ENCODE measurements around the gene KCNC2.

The KCNC2 gene

DNA sequence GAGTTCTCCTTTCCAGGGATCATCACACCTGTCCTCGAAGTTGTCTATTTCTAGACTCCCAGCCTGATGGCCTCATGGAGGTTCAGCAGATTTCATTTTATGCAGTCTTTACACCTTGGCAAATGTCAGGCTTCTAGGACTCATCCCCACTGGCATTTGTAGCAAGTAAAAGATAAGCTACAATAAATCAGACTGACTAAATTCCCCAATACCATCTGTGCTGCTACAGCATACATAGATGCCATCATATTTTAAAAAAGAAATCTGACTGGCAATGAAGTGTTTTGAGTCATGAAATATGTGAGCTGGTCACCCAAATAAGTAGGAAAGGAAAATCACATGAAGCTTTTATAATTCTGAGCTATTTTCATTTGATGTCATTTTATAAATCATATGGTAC lies 55.3 kb downstream of the KCNC2 start:
- H3K36me3 ChIP-seq (ENCODE audit: low read length), result no peaks in the 10 kb centered on the region
- TF ChIP-seq, protein P1, sequence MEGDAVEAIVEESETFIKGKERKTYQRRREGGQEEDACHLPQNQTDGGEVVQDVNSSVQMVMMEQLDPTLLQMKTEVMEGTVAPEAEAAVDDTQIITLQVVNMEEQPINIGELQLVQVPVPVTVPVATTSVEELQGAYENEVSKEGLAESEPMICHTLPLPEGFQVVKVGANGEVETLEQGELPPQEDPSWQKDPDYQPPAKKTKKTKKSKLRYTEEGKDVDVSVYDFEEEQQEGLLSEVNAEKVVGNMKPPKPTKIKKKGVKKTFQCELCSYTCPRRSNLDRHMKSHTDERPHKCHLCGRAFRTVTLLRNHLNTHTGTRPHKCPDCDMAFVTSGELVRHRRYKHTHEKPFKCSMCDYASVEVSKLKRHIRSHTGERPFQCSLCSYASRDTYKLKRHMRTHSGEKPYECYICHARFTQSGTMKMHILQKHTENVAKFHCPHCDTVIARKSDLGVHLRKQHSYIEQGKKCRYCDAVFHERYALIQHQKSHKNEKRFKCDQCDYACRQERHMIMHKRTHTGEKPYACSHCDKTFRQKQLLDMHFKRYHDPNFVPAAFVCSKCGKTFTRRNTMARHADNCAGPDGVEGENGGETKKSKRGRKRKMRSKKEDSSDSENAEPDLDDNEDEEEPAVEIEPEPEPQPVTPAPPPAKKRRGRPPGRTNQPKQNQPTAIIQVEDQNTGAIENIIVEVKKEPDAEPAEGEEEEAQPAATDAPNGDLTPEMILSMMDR (IDR thresholded peaks at IDR 0.05; ENCODE audit: insufficient read depth, low read length, poor library complexity, severe bottlenecking), result no peak
- TF ChIP-seq EZH2phosphoT487 (conservative IDR thresholded peaks at IDR 0.05; ENCODE audit: low read length), result no peak
- H3K79me2 ChIP-seq (ENCODE audit: insufficient read depth, low read length), result no peaks in the 10 kb centered on the region
- no peaks in the 10 kb centered on the region for H4K20me1 ChIP-seq (ENCODE audit: low read depth, low read length)
- H3K9me2 ChIP-seq (replicated peaks; ENCODE audit: insufficient read depth, low read length), result no peaks in the 10 kb centered on the region
- H2AFZ ChIP-seq (ENCODE audit: low read depth, low read length, severe bottlenecking), result no peak overlapping the region
- H3F3A ChIP-seq (ENCODE audit: insufficient read depth), result no peaks in the 10 kb centered on the region
- no peak overlapping the region for H3K9ac ChIP-seq (ENCODE audit: low read length)
- H3K27me3 ChIP-seq (ENCODE audit: low read length), result no peaks in the 10 kb centered on the region
- H3K9me3 ChIP-seq (ENCODE audit: insufficient read depth, low read length), result no peaks in the 10 kb centered on the region
- no peak overlapping the region for H3K4me2 ChIP-seq (ENCODE audit: low read depth, low read length, poor library complexity, severe bottlenecking)
- no peak overlapping the region for H3K27ac ChIP-seq (ENCODE audit: low read depth, low read length)
- no peak overlapping the region for H3K4me3 ChIP-seq (ENCODE audit: insufficient read depth, low read length, poor library complexity, severe bottlenecking)

DNA sequence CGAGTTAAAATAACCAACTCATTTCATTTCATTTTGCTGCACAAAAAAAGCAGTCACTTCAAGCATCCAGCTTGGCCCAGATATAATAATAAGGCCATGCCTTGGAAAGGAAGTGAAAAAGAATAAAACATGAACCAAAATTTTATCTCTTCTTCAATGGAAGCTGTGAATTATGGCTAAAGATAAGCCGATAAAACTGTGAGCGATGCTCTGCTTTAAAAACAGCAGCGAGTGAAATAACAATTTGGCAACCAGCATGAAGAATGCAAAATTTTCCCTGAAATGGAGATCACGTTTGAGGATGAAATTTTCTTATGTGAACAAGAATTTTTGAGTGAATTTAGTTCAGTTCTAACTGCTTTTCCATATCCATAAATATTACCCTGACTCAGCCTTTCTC lies 70.4 kb downstream of the KCNC2 start:
- no peak overlapping the region for H3K4me3 ChIP-seq (ENCODE audit: insufficient read depth, low read length, poor library complexity, severe bottlenecking)
- no peak overlapping the region for H2AFZ ChIP-seq (ENCODE audit: low read depth, low read length, severe bottlenecking)
- H3K9me3 ChIP-seq (ENCODE audit: insufficient read depth, low read length), result no peaks in the 10 kb centered on the region
- H3F3A ChIP-seq (ENCODE audit: insufficient read depth), result no peaks in the 10 kb centered on the region
- no peak for TF ChIP-seq EZH2phosphoT487 (conservative IDR thresholded peaks at IDR 0.05; ENCODE audit: low read length)
- TF ChIP-seq, protein P1 (IDR thresholded peaks at IDR 0.05; ENCODE audit: insufficient read depth, low read length, poor library complexity, severe bottlenecking), result no peak
- H4K20me1 ChIP-seq (ENCODE audit: low read depth, low read length), result no peaks in the 10 kb centered on the region
- no peaks in the 10 kb centered on the region for H3K36me3 ChIP-seq (ENCODE audit: low read length)
- no peak overlapping the region for H3K4me2 ChIP-seq (ENCODE audit: low read depth, low read length, poor library complexity, severe bottlenecking)
- H3K9me2 ChIP-seq (replicated peaks; ENCODE audit: insufficient read depth, low read length), result no peaks in the 10 kb centered on the region
- no peak overlapping the region for H3K9ac ChIP-seq (ENCODE audit: low read length)
- no peaks in the 10 kb centered on the region for H3K27me3 ChIP-seq (ENCODE audit: low read length)
- no peaks in the 10 kb centered on the region for H3K79me2 ChIP-seq (ENCODE audit: insufficient read depth, low read length)
- no peak overlapping the region for H3K27ac ChIP-seq (ENCODE audit: low read depth, low read length)

DNA sequence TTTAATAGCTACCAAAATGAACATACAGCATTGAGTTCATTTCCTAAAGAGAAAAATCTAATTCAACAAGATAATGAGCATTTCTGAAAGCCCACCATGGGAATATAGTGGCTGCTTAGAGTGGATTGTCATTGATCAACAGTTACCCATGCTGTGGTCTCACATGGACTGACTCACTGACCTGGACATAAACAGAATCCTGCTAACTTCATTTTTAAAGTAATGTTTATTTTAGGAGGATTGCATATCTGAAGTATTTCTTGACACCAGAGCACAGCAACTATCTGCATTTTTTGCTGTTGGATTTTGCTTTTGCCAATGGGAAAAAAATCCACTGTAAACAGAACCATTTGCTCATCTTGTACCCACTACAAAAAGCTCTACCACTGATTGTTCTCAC lies 71.7 kb downstream of the KCNC2 start:
- Histone ChIP-seq H3K4me3 (ENCODE audit: insufficient read depth, low read length, poor library complexity, severe bottlenecking) (no peak overlapping the region), H4K20me1 (ENCODE audit: low read depth, low read length) (no peaks in the 10 kb centered on the region), H3K36me3 (ENCODE audit: low read length) (no peaks in the 10 kb centered on the region), H3K27ac (ENCODE audit: low read depth, low read length) (no peak overlapping the region), H3K27me3 (ENCODE audit: low read length) (no peaks in the 10 kb centered on the region), H3K4me2 (ENCODE audit: low read depth, low read length, poor library complexity, severe bottlenecking) (no peak overlapping the region), H2AFZ (ENCODE audit: low read depth, low read length, severe bottlenecking) (no peak overlapping the region), H3K9ac (ENCODE audit: low read length) (no peak overlapping the region), H3K9me2 (replicated peaks; ENCODE audit: insufficient read depth, low read length) (no peaks in the 10 kb centered on the region), H3F3A (ENCODE audit: insufficient read depth) (no peaks in the 10 kb centered on the region), H3K9me3 (ENCODE audit: insufficient read depth, low read length) (no peaks in the 10 kb centered on the region), H3K79me2 (ENCODE audit: insufficient read depth, low read length) (no peaks in the 10 kb centered on the region)
- no peak for TF ChIP-seq EZH2phosphoT487 (conservative IDR thresholded peaks at IDR 0.05; ENCODE audit: low read length)
- TF ChIP-seq, protein P1 (IDR thresholded peaks at IDR 0.05; ENCODE audit: insufficient read depth, low read length, poor library complexity, severe bottlenecking), result no peak

Data from SU-DHL-6 (cell line).